A549 (cell line): Measurements from ENCODE around the gene INPP1. TPM values are rescaled to one million over a fixed set of nuclear protein-coding genes. Genes with fewer than 3 reads are reported as not detected.

Source experiments
- ATAC-seq, 2 experiments: fragments of 200-7000 bp in 1 of 2; fragments of >200 bp in 1 of 2; cut with Nextera tagmentation in 1 of 2; cut with Tn5 transposase in 1 of 2; 3 replicates each; pipeline versions ENCODE4 v1.8.0 to v1.9.1; 2018 to 2020; ENCODE audit warnings: mild to moderate bottlenecking in 1 of 2, moderate library complexity in 1 of 2
- CTCF ChIA-PET: fragments of 300-600 bp; sonication (Branson Sonifier 250); formaldehyde crosslinking; extraction: SDS; loops from one replicate; lab custom pipeline; 2021; ENCODE audit warnings: antibody characterized with exemption, inconsistent platforms; lab: Yijun Ruan, JAX
- POLR2A ChIA-PET: fragments of 350-600 bp; formaldehyde crosslinking; extraction: SDS; loops from one replicate; lab custom pipeline; 2021; ENCODE audit warnings: antibody characterized with exemption, inconsistent platforms; lab: Yijun Ruan, JAX
- DNase-seq, 2 experiments: peaks; one replicate each; pipeline versions ENCODE4 v3.0.0 to v3.0.0-alpha.2; 2011 to 2016; ENCODE audit warnings: low read depth in 1 of 2, low spot score in 1 of 2
- FAIRE-seq: peaks from 2 replicates; lab custom pipeline; 2011; peaks lifted over from hg19 to GRCh38; lab: Jason Lieb, UNC
- H3K27ac ChIP-seq, 2 experiments: fragments of >200 bp; sonication (Bioruptor Twin); formaldehyde crosslinking; 3 replicates each; pipeline ENCODE4 v1.5.1; 2016 to 2017
- H3K4me1 ChIP-seq: fragments of >200 bp; sonication (Bioruptor Twin); formaldehyde crosslinking; 3 replicates; pipeline ENCODE4 v1.6.1; 2016
- H3K4me2 ChIP-seq: fragments of >200 bp; sonication (Bioruptor Twin); formaldehyde crosslinking; 3 replicates; pipeline ENCODE4 v1.6.1; 2016
- H3K4me3 ChIP-seq: fragments of >200 bp; sonication (Bioruptor Twin); formaldehyde crosslinking; 3 replicates; pipeline ENCODE4 v1.5.1; 2016
- H3K9me3 ChIP-seq: fragments of >200 bp; sonication (Bioruptor Twin); formaldehyde crosslinking; 3 replicates; pipeline ENCODE4 v1.6.1; 2016
- BHLHE40 ChIP-seq: IDR thresholded peaks from 2 replicates; pipeline ENCODE4 v1.6.1; 2012; ENCODE audit warnings: low read depth, low read length, inconsistent platforms
- CHD2 ChIP-seq: fragments of 150-350 bp; IDR thresholded peaks from 2 replicates; pipeline ENCODE4 v1.6.1; 2014; ENCODE audit warnings: low read length; ENCODE audit not compliant: partially characterized antibody
- CHD4 ChIP-seq: fragments of 200-600 bp; sonication (generic); IDR thresholded peaks from 2 replicates; pipeline ENCODE4 v1.6.1; 2016; ENCODE audit warnings: antibody characterized with exemption, mild to moderate bottlenecking, borderline replicate concordance
- EHF ChIP-seq: fragments of 250-450 bp; sonication (Bioruptor Pico); IDR thresholded peaks from 2 replicates; pipeline ENCODE4 v1.5.0; 2020; ENCODE audit warnings: mild to moderate bottlenecking
- EP300 ChIP-seq, 2 experiments: fragments of >200 bp; sonication (Bioruptor Twin); formaldehyde crosslinking; IDR thresholded peaks; 2 replicates in 1 of 2; 3 replicates in 1 of 2; pipeline ENCODE4 v1.6.1; 2016 to 2017
- ESRRA ChIP-seq: fragments of 150-350 bp; IDR thresholded peaks from 2 replicates; pipeline ENCODE4 v1.6.1; 2014; ENCODE audit warnings: mild to moderate bottlenecking, low read length, borderline replicate concordance
- FOXS1 ChIP-seq: fragments of 250-450 bp; sonication (Bioruptor Pico); IDR thresholded peaks from 2 replicates; pipeline ENCODE4 v1.5.0; 2020; ENCODE audit warnings: mild to moderate bottlenecking, moderate library complexity
- HDAC2 ChIP-seq: fragments of 200-600 bp; sonication (generic); IDR thresholded peaks from 2 replicates; pipeline ENCODE4 v1.6.1; 2016
- JUNB ChIP-seq: fragments of >200 bp; sonication (Bioruptor Twin); formaldehyde crosslinking; IDR thresholded peaks from 2 replicates; pipeline ENCODE4 v1.6.1; 2016
- KDM1A ChIP-seq: fragments of 200-600 bp; sonication (generic); IDR thresholded peaks from 2 replicates; pipeline ENCODE4 v1.6.1; 2016; ENCODE audit warnings: low read depth, mild to moderate bottlenecking
- MAZ ChIP-seq: fragments of 150-350 bp; IDR thresholded peaks from 2 replicates; pipeline ENCODE4 v1.6.1; 2014; ENCODE audit warnings: antibody characterized with exemption, low read depth, low read length, borderline replicate concordance
- NPAS2 ChIP-seq: fragments of 250-450 bp; sonication (Bioruptor Pico); IDR thresholded peaks from 2 replicates; pipeline ENCODE4 v1.8.0; 2022; ENCODE audit warnings: mild to moderate bottlenecking, moderate library complexity, borderline replicate concordance
- PHF8 ChIP-seq: fragments of 200-600 bp; sonication (generic); IDR thresholded peaks from 2 replicates; pipeline ENCODE4 v1.6.1; 2016; ENCODE audit warnings: low read depth, mild to moderate bottlenecking, antibody characterized with exemption, moderate library complexity, borderline replicate concordance
- RAD21 ChIP-seq, 2 experiments: fragments of >200 bp in 1 of 2; sonication (Bioruptor Twin) in 1 of 2; formaldehyde crosslinking in 1 of 2; IDR thresholded peaks in 1 of 2; conservative IDR thresholded peaks in 1 of 2; 2 replicates in 1 of 2; 3 replicates in 1 of 2; pipeline ENCODE4 v1.6.1; 2012 to 2018; ENCODE audit warnings: inconsistent platforms in 1 of 2
- RNF2 ChIP-seq: fragments of 200-600 bp; sonication (generic); IDR thresholded peaks from 2 replicates; pipeline ENCODE4 v1.6.1; 2016; ENCODE audit warnings: low read depth, mild to moderate bottlenecking, antibody characterized with exemption, moderate library complexity, borderline replicate concordance
- SMC3 ChIP-seq: fragments of >200 bp; sonication (Bioruptor Twin); formaldehyde crosslinking; IDR thresholded peaks from 3 replicates; pipeline ENCODE4 v1.6.1; 2018; ENCODE audit warnings: inconsistent platforms
- SREBF2 ChIP-seq: fragments of 450-650 bp; IDR thresholded peaks from 2 replicates; pipeline ENCODE4 v1.6.1; 2014; ENCODE audit warnings: mild to moderate bottlenecking, moderate library complexity
- TFCP2L1 ChIP-seq: fragments of 250-450 bp; sonication (Bioruptor Pico); IDR thresholded peaks from 2 replicates; pipeline ENCODE4 v1.5.0; 2021; ENCODE audit warnings: mild to moderate bottlenecking
- ZFP36 ChIP-seq: fragments of 450-650 bp; IDR thresholded peaks from 2 replicates; pipeline ENCODE4 v1.6.1; 2014; ENCODE audit warnings: borderline replicate concordance; ENCODE audit not compliant: partially characterized antibody
- ZSCAN20 ChIP-seq: fragments of 250-450 bp; sonication (Bioruptor Pico); IDR thresholded peaks from 2 replicates; pipeline ENCODE4 v1.8.0; 2022; ENCODE audit warnings: mild to moderate bottlenecking, moderate library complexity
- WGBS: methylation state at CpG from one replicate; pipeline ENCODE4 v1.1.6; 2017; ENCODE audit errors: missing lambda C conversion rate; 5-methylcytosine and 5-hydroxymethylcytosine counted together
- polyA plus RNA-seq, 4 experiments: library from polyadenylated mRNA; depleted of rRNA in 3 of 4; stranded (reverse); fragments of >200 nt; fragmentation: RNase III in 1 of 4; extraction: RNeasy Plus Mini Kit Qiagen cat#74134 plus additional on column Dnase treatment in 1 of 4; gene quantifications; 2 replicates in 3 of 4; 3 replicates in 1 of 4; pipeline ENCODE4 v1.2.3, GENCODE V29; 2011 to 2017
- TF ChIP-seq, protein P1 (sequence below): fragments of >200 bp; sonication (Bioruptor Twin); formaldehyde crosslinking; IDR thresholded peaks from 2 replicates; pipeline ENCODE4 v1.6.1; 2016
- TF ChIP-seq, protein P2 (sequence below): fragments of 150-350 bp; IDR thresholded peaks from 2 replicates; pipeline ENCODE4 v1.6.1; 2014; ENCODE audit warnings: low read depth, mild to moderate bottlenecking, low read length
- TF ChIP-seq, protein P3 (sequence below): fragments of >200 bp; sonication (Bioruptor Twin); formaldehyde crosslinking; IDR thresholded peaks from 3 replicates; pipeline ENCODE4 v1.6.1; 2016
- TF ChIP-seq, protein P4 (sequence below): fragments of >200 bp; sonication (Bioruptor Twin); formaldehyde crosslinking; IDR thresholded peaks from 3 replicates; pipeline ENCODE4 v1.5.1; 2016
- TF ChIP-seq, protein P5 (sequence below): fragments of 450-650 bp; IDR thresholded peaks from 2 replicates; pipeline ENCODE4 v1.6.1; 2014; ENCODE audit warnings: antibody characterized with exemption
- TF ChIP-seq, protein P6 (sequence below): IDR thresholded peaks from 2 replicates; pipeline ENCODE4 v1.6.1; 2012

INPP1 gene
- polyA plus RNA-seq, 2 of the 4 experiments (the other 2 are of a cell fraction): 12.8 to 18.4 TPM

DNA sequence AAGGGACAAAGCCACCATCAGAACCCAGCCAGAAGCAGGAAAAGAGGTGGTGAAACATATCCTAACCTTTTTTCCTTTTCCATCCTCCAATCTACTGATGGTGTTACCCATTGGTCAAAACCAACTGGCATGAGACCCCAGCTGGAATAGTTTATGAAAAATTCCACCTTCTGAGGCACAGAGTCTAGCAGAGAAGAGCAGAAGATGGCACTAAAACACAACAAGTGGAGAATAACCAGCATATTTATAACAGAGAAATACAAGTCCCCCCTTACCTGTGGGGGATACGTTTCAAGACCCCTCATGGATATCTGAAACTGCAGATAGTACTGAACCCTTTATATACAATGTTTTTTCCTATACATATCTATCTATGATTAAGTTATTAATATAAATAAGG, 4.9 kb upstream of the INPP1 start:
- POLR2A ChIA-PET: no interaction called here
- Histone ChIP-seq H3K4me1 (peaks cover 37% of the 10 kb centered on the region), H3K4me3 (no peak overlapping the region)
- TF ChIP-seq, protein P1, sequence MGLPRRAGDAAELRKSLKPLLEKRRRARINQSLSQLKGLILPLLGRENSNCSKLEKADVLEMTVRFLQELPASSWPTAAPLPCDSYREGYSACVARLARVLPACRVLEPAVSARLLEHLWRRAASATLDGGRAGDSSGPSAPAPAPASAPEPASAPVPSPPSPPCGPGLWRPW: no peak
- TF ChIP-seq, protein P2, sequence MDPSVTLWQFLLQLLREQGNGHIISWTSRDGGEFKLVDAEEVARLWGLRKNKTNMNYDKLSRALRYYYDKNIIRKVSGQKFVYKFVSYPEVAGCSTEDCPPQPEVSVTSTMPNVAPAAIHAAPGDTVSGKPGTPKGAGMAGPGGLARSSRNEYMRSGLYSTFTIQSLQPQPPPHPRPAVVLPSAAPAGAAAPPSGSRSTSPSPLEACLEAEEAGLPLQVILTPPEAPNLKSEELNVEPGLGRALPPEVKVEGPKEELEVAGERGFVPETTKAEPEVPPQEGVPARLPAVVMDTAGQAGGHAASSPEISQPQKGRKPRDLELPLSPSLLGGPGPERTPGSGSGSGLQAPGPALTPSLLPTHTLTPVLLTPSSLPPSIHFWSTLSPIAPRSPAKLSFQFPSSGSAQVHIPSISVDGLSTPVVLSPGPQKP: no peak
- TF ChIP-seq PHF8 (no peak), ZSCAN20 (no peak), ZFP36 (no peak), CHD2 (no peak), CHD4 (no peak), ESRRA (no peak), RAD21 (conservative IDR thresholded peaks at IDR 0.05 in 1 of 2, IDR thresholded peaks at IDR 0.05 in 1 of 2) (peak; percentile 37 to 38; a peak in 4 of 5 replicates), FOXS1 (CRISPR knock-in tag) (no peak), NPAS2 (no peak), SMC3 (no peak), MAZ (no peak)
- TF ChIP-seq, protein P3, sequence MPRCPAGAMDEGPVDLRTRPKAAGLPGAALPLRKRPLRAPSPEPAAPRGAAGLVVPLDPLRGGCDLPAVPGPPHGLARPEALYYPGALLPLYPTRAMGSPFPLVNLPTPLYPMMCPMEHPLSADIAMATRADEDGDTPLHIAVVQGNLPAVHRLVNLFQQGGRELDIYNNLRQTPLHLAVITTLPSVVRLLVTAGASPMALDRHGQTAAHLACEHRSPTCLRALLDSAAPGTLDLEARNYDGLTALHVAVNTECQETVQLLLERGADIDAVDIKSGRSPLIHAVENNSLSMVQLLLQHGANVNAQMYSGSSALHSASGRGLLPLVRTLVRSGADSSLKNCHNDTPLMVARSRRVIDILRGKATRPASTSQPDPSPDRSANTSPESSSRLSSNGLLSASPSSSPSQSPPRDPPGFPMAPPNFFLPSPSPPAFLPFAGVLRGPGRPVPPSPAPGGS: no peak
- TF ChIP-seq, protein P4, sequence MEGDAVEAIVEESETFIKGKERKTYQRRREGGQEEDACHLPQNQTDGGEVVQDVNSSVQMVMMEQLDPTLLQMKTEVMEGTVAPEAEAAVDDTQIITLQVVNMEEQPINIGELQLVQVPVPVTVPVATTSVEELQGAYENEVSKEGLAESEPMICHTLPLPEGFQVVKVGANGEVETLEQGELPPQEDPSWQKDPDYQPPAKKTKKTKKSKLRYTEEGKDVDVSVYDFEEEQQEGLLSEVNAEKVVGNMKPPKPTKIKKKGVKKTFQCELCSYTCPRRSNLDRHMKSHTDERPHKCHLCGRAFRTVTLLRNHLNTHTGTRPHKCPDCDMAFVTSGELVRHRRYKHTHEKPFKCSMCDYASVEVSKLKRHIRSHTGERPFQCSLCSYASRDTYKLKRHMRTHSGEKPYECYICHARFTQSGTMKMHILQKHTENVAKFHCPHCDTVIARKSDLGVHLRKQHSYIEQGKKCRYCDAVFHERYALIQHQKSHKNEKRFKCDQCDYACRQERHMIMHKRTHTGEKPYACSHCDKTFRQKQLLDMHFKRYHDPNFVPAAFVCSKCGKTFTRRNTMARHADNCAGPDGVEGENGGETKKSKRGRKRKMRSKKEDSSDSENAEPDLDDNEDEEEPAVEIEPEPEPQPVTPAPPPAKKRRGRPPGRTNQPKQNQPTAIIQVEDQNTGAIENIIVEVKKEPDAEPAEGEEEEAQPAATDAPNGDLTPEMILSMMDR: peak; percentile 23; the same call in 1 of the 3 replicates
- TF ChIP-seq, all 56 proteins: peak for 2
- FAIRE-seq: no peak
- ATAC-seq: no peak; a peak in 1 of 6 replicates
- H3K27ac ChIP-seq: 0 out of 6 replicates have a peak overlapping the region, but pooled peaks of 1 of the 2 experiments have one; percentile 20
- CTCF ChIA-PET: interaction anchor here (0.9 to 1.0 kb wide), 2 partner anchors 18 to 35 kb away, joined by 3 to 4 read pairs; no protein-coding TSS in a partner anchor
- H3K4me2 ChIP-seq: no peak overlapping the region
- H3K9me3 ChIP-seq: no peaks in the 10 kb centered on the region
- WGBS: 85% methylated on average over 1 of the region's 1 CpG
- DNase-seq: no peak

DNA sequence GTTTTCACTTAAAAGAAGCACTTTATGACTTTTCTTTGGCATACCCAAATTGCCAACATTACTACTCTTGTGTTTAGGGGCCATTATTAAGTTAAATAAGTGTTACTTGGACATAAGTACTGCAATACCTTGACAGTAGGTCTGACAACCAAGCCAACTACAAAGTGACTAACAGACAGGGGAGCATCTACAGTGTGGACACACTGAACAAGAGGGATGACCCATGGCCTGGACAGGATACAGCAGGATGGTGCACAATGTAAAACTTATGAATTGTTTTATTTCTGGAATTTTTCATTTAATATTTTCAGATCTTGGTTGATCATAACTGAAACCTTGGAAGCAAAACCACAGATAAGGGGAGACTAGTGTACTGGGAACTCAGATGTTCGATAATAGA, 4.0 kb upstream of the INPP1 start:
- ATAC-seq: no peak
- H3K4me1 ChIP-seq: peaks cover 29% of the 10 kb centered on the region
- TF ChIP-seq BHLHE40: no peak
- no peak for TF ChIP-seq CHD4
- no peak for TF ChIP-seq JUNB
- TF ChIP-seq, all 56 proteins: peak for 0
- DNase-seq (no peak), FAIRE-seq (no peak)
- Histone ChIP-seq H3K4me3 (no peak overlapping the region), H3K27ac (no peak overlapping the region), H3K4me2 (no peak overlapping the region), H3K9me3 (no peaks in the 10 kb centered on the region)
- POLR2A ChIA-PET: no interaction called here
- 84% methylated on average over 1 of the region's 1 CpG for WGBS
- CTCF ChIA-PET: no interaction called here

DNA sequence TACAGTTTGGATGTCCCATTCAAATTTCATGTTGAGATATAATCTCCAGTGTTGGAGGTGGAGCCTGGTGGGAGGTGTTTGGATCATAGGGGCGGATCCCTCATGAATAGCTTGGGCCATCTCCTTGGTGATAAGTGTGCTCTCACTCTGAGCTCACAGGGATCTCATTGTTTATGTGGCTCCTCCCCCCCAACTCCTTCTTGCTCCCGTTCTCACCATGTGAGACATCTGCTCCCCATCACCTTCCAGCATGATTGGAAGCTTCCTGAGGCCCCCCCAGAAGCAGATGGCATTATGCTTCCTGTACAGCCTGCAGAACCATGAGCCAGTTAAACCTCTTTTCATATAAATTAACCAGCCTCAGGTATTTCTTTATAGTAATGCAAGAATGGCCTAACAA, 3.0 kb upstream of the INPP1 start:
- FAIRE-seq (no peak), DNase-seq (peak in 1 of 2 experiments; percentile 74), ATAC-seq (peak in 1 of 2 experiments; percentile 48; a peak in 3 of 6 replicates)
- 30% methylated on average over 2 of the region's 2 CpGs for WGBS
- ChIA-PET POLR2A (no interaction called here), CTCF (interaction anchor here (0.7 to 1.0 kb wide), 2 partner anchors 14 to 29 kb away, joined by 3 read pairs; no protein-coding TSS in a partner anchor)
- no peaks in the 10 kb centered on the region for H3K9me3 ChIP-seq
- H3K4me2 ChIP-seq: 0 out of 3 replicates have a peak overlapping the region, but pooled peaks have one; percentile 13
- H3K4me1 ChIP-seq: peaks cover 31% of the 10 kb centered on the region
- no peak overlapping the region for H3K4me3 ChIP-seq
- H3K27ac ChIP-seq: no peak overlapping the region
- TF ChIP-seq EP300 (IDR thresholded peaks at IDR 0.05): no peak
- no peak for TF ChIP-seq KDM1A
- no peak for TF ChIP-seq MAZ
- no peak for TF ChIP-seq RNF2
- no peak for TF ChIP-seq ESRRA
- TF ChIP-seq, protein P5, sequence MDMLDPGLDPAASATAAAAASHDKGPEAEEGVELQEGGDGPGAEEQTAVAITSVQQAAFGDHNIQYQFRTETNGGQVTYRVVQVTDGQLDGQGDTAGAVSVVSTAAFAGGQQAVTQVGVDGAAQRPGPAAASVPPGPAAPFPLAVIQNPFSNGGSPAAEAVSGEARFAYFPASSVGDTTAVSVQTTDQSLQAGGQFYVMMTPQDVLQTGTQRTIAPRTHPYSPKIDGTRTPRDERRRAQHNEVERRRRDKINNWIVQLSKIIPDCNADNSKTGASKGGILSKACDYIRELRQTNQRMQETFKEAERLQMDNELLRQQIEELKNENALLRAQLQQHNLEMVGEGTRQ: no peak
- TF ChIP-seq, protein P4: no peak
- TF ChIP-seq EHF (CRISPR knock-in tag): no peak
- no peak for TF ChIP-seq TFCP2L1 (CRISPR knock-in tag)
- no peak for TF ChIP-seq HDAC2
- TF ChIP-seq, protein P6, sequence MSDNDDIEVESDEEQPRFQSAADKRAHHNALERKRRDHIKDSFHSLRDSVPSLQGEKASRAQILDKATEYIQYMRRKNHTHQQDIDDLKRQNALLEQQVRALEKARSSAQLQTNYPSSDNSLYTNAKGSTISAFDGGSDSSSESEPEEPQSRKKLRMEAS: no peak
- TF ChIP-seq SREBF2: no peak
- TF ChIP-seq FOXS1 (CRISPR knock-in tag): no peak
- TF ChIP-seq RAD21 (conservative IDR thresholded peaks at IDR 0.05 in 1 of 2, IDR thresholded peaks at IDR 0.05 in 1 of 2): no peak
